Ovary (tissue), 9 donors: ENCODE results near the gene HOMER2. TPM values are rescaled to one million over a fixed set of nuclear protein-coding genes. Genes with fewer than 3 reads are reported as not detected.

Experiments used
- DNase-seq, 5 donors: peaks; one replicate each; pipeline ENCODE4 v3.0.0-alpha.2; 2019 to 2020
- H3K27ac ChIP-seq, 2 donors: fragments of 200-600 bp; one replicate each; pipeline versions ENCODE4 v1.5.1 to v1.8.0; 2019 to 2022
- H3K27me3 ChIP-seq: fragments of 200-600 bp; one replicate; pipeline ENCODE4 v1.8.0; 2022
- H3K36me3 ChIP-seq: fragments of 200-600 bp; sonication (generic); one replicate; pipeline ENCODE4 v1.5.1; 2019
- H3K4me1 ChIP-seq: one replicate; pipeline ENCODE4 v1.8.1; 2013; ENCODE audit warnings: mild to moderate bottlenecking, moderate library complexity; ENCODE audit not compliant: insufficient read depth
- H3K4me3 ChIP-seq: fragments of 200-600 bp; sonication (generic); one replicate; pipeline ENCODE4 v1.5.1; 2017
- H3K9me3 ChIP-seq, 2 donors: fragments of 200-600 bp in 1 of 2; sonication (generic) in 1 of 2; one replicate each; pipeline versions ENCODE4 v1.5.1 to v1.8.1; 2013 to 2019; ENCODE audit warnings: mild to moderate bottlenecking in 1 of 2, moderate library complexity in 1 of 2
- EP300 ChIP-seq: sonication (generic); formaldehyde crosslinking; IDR thresholded peaks from one replicate; pipeline ENCODE4 v1.6.1; 2017; ENCODE audit warnings: antibody characterized with exemption
- POLR2A ChIP-seq: fragments of 450-650 bp; IDR thresholded peaks from one replicate; pipeline ENCODE4 v1.6.1; 2017; ENCODE audit warnings: antibody characterized with exemption, mild to moderate bottlenecking, moderate library complexity
- WGBS, 3 donors: extraction: QIAGEN DNeasy Blood & Tissue Kit in 1 of 3; methylation state at CpG; one replicate each; pipeline versions ENCODE4 v1.1.5 to v1.1.7; 2013 to 2017; 5-methylcytosine and 5-hydroxymethylcytosine counted together
- intact Hi-C, 4 donors: fragments of 100-400 bp; cut with DNase I; formaldehyde crosslinking; loops; one replicate each; pipeline versions ENCODE4 v1.11.0 to v1.15.1; 2022 to 2023
- polyA plus RNA-seq, 2 donors: library from polyadenylated mRNA; stranded (reverse); fragments of 200-250 nt in 1 of 2; fragments of 350-450 nt in 1 of 2; fragmentation: Illumina TruSeq in 1 of 2; extraction: RNeasy Lipid Tissue Mini Kit (QIAGEN cat#74804) in 1 of 2; gene quantifications; one replicate each; pipeline ENCODE4 v1.2.3, GENCODE V29; 2013 to 2014
- total RNA-seq, 7 donors: library from RNA; depleted of rRNA in 2 of 7; stranded (reverse); fragments of >200 nt in 2 of 7; fragmentation: NEBNext Ultra II Directional in 3 of 7; extraction: Animal tissue kit (Norgen Biotek cat#: 25700) in 3 of 7; gene quantifications; one replicate each; pipeline versions ENCODE4 v1.1.0 to v1.2.4, GENCODE V29; 2016 to 2023
- TF ChIP-seq, protein P1 (sequence below), 3 donors: fragments of 450-650 bp in 2 of 3; fragments of 200-600 bp in 1 of 3; IDR thresholded peaks; one replicate each; pipeline versions ENCODE4 v1.5.1 to v1.8.0; 2016 to 2022; ENCODE audit warnings: antibody characterized with exemption in 3 of 3, mild to moderate bottlenecking in 1 of 3
- donor health status: DM: no; HTN: no; CAD: no; lungs with moderate emphysema.
- donor health status: DM: no; HTN: no; CAD: no.
- donor health status: Bipolar disorder and iron deficiency.
- donor health status: DM: yes; HTN: yes; CAD: no.
- donor health status: DM: no; HTN: no; CAD: no.
- donor health status: DM: yes; HTN: yes; CAD: no.

HOMER2 gene
- total and polyA plus RNA-seq, 9 donors = 3.0 to 60.8 (median 11.0) TPM

DNA sequence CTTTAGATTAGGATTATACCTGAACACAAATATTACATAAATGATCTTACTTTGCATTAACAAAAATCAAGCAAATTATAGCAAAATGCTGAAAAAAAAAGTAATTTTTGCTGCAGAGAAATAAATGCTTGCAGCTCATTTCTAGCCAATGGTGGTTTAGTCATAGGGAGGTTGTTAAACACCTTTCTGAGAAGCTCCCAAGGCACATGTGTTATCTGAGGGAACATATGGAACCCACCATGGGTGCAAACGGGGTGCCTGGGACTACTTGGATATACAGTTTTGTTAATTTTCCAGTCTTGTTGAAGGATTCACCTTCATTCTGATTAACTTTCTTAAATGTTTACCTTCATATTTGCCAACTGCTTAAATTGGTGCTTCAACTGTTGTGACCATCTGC lies 24.6 kb upstream of the HOMER2 start:
- no peak overlapping the region for H3K27ac ChIP-seq
- no peaks in the 10 kb centered on the region for H3K36me3 ChIP-seq
- H3K9me3 ChIP-seq = no peaks in the 10 kb centered on the region
- WGBS, 3 donors = 74 to 83% (median 80%) methylated on average over 1 of the region's 1 CpG
- no peak for DNase-seq
- intact Hi-C loops = loop anchor here in 1 of 4 donors (10.0 kb wide), 2 partner anchors 62 to 222 kb away; no protein-coding TSS in a partner anchor
- no peak overlapping the region for H3K4me3 ChIP-seq
- H3K4me1 ChIP-seq = no peaks in the 10 kb centered on the region
- TF ChIP-seq, protein P1, sequence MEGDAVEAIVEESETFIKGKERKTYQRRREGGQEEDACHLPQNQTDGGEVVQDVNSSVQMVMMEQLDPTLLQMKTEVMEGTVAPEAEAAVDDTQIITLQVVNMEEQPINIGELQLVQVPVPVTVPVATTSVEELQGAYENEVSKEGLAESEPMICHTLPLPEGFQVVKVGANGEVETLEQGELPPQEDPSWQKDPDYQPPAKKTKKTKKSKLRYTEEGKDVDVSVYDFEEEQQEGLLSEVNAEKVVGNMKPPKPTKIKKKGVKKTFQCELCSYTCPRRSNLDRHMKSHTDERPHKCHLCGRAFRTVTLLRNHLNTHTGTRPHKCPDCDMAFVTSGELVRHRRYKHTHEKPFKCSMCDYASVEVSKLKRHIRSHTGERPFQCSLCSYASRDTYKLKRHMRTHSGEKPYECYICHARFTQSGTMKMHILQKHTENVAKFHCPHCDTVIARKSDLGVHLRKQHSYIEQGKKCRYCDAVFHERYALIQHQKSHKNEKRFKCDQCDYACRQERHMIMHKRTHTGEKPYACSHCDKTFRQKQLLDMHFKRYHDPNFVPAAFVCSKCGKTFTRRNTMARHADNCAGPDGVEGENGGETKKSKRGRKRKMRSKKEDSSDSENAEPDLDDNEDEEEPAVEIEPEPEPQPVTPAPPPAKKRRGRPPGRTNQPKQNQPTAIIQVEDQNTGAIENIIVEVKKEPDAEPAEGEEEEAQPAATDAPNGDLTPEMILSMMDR (IDR thresholded peaks at IDR 0.05) = no peak
- TF ChIP-seq POLR2A = no peak
- no peak for TF ChIP-seq EP300
- no peaks in the 10 kb centered on the region for H3K27me3 ChIP-seq

DNA sequence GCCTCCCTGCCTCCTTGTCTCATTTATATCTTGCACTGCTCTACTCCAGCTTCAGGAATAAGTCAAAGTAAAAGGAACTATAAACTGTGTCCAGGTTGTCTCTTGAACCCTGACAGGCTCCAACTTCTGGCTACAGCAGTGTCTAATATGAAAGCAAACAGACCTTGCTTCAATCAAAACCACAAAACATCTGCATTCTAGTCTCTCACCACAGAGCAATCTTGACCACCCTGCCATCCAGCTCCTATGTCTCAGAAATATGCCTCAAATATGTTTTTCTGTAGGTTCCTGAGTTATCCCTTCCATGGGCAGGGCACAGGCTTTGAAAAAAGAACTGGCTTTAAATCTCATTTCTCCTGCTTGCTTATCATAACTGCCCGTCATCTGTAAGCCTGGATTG lies 20.5 kb upstream of the HOMER2 start:
- H3K27me3 ChIP-seq = no peaks in the 10 kb centered on the region
- H3K4me1 ChIP-seq = no peaks in the 10 kb centered on the region
- H3K27ac ChIP-seq = no peak overlapping the region
- DNase-seq = no peak
- WGBS, 3 donors = 81 to 93% (median 86%) methylated on average over 1 of the region's 1 CpG
- no peaks in the 10 kb centered on the region for H3K36me3 ChIP-seq
- H3K9me3 ChIP-seq = no peaks in the 10 kb centered on the region
- intact Hi-C loops = loop anchor here in 1 of 4 donors (10.0 kb wide), 2 partner anchors 58 to 218 kb away; no protein-coding TSS in a partner anchor
- TF ChIP-seq, protein P1 (IDR thresholded peaks at IDR 0.05) = no peak
- TF ChIP-seq POLR2A (no peak), EP300 (no peak)
- no peak overlapping the region for H3K4me3 ChIP-seq

DNA sequence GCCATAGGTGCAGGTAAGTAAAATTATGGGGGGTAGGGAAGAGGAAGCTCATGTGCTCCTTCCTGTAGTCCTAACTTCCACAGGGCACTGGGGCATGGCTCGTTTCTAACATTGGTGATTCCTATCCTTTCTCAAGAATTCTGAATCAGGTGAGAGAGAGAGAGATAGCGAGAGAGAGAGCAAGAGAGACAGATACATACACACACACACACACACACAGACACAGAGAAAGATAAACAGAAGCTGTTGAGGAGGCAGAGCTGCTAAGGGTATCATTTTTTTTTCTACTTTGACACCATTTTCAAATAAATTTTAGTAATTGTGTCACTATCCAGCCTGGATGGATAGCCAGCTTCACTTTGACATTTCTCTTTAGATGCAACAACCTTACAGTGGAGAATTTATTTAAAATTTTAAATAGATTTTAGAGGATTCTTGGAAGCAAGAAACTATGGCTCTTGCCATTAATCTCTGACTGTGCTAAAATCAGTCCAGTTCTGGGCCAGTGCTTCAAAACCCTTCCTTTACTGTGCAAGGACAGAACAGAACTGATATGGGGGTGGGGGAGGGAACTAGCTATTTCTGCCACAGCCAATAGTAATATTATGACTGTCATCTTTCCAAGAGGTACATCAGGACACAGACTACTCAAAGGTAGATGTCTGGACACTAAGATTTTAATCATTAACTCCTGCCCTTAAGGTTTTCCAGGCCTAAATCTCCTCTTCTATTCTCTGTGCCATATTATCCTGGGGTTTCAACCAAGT lies 18.9 kb upstream of the HOMER2 start:
- Histone ChIP-seq H3K27me3 (no peaks in the 10 kb centered on the region), H3K27ac (no peak overlapping the region), H3K36me3 (no peaks in the 10 kb centered on the region), H3K4me3 (no peak overlapping the region), H3K4me1 (no peaks in the 10 kb centered on the region), H3K9me3 (no peaks in the 10 kb centered on the region)
- TF ChIP-seq, protein P1 (IDR thresholded peaks at IDR 0.05) = no peak
- TF ChIP-seq EP300 (no peak), POLR2A (no peak)
- no peak for DNase-seq
- WGBS, 3 donors = 60 to 75% (median 64%) methylated on average over 2 of the region's 2 CpGs
- intact Hi-C loops = loop anchor here in 1 of 4 donors (10.0 kb wide), 2 partner anchors 57 to 217 kb away; no protein-coding TSS in a partner anchor

DNA sequence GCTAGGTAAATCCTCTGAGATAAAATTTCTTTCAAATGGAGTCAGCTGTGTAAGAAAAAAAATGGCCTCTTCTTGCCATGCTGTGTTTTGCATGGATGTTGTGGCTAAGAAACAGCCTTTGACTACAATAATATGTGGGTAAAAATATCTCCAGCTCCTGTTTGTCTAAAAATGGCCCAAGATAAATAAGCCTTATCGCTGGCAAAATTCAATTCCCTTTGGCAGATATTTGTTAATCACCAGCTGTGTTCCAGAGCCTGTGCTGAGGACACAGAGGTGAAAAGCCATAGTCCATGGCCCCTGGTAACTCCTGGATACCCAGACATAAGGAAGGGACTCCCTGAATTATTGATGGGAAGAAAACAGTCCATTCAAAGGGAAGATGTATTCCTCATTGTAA lies 18.2 kb upstream of the HOMER2 start:
- Histone ChIP-seq H3K4me3 (no peak overlapping the region), H3K9me3 (no peaks in the 10 kb centered on the region), H3K27ac (no peak overlapping the region), H3K36me3 (no peaks in the 10 kb centered on the region), H3K27me3 (no peaks in the 10 kb centered on the region), H3K4me1 (no peaks in the 10 kb centered on the region)
- intact Hi-C loops = loop anchor here in 1 of 4 donors (10.0 kb wide), 2 partner anchors 56 to 216 kb away; no protein-coding TSS in a partner anchor
- no peak for DNase-seq
- TF ChIP-seq POLR2A (no peak), EP300 (no peak)
- TF ChIP-seq, protein P1 (IDR thresholded peaks at IDR 0.05) = no peak
- WGBS, 3 donors = 15 to 36% (median 16%) methylated on average over 1 of the region's 1 CpG
